ENCODE results near the gene GDA. TPM values are rescaled to one million over a fixed set of nuclear protein-coding genes. Genes with fewer than 3 reads are reported as not detected.

Gene GDA
- total RNA-seq, 1 donor from 2014 or later = not detected

DNA sequence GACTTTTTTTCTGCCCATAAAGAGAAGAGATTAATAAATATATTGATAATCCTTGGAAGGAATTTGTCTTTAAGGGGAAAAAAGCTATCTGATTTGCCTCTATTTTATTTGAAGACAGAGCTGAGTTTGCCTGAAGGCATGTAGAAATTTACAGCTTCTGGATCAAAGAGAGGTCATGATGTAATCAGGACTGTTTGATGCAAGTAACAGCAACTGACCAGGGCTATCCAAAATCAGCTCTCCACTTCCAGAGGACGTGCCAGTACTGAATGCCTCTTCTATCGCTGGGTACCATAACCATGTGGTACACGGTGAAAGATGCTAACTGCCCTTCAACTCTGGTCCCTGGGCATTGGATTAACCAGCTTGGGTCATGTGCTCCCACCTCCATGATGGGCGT is 125.2 kb downstream of the GDA start:
- intact Hi-C loops (cut with micrococcal nuclease) = loop anchor here (5.0 kb wide), 1 partner anchor 987 kb away; no protein-coding TSS in a partner anchor

DNA sequence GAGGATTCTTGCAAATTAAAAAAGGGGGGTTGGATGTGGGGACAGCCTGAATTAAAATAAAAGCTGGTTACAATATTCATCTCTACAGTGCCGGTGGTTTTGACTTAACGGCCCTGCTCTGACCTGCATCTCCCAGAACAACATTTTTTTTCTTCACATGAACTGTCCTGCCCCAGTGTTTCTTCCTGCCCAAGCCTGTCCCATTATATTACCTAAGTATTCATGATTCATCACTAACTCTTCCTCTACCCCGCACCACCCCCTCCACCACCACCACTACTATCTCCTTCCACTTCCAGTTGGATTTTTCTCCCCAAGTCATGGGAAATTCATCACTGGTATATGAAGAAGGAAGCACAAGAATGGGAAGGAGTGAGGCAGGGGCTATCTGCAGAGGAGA is 125.7 kb downstream of the GDA start:
- intact Hi-C loops (cut with micrococcal nuclease) = loop anchor here (5.0 kb wide), 1 partner anchor 988 kb away; no protein-coding TSS in a partner anchor

GRCh38 chr9:72276429-72276828 is 127.2 kb downstream of the GDA start:
- intact Hi-C loops (cut with micrococcal nuclease) = no loop called here

DNA sequence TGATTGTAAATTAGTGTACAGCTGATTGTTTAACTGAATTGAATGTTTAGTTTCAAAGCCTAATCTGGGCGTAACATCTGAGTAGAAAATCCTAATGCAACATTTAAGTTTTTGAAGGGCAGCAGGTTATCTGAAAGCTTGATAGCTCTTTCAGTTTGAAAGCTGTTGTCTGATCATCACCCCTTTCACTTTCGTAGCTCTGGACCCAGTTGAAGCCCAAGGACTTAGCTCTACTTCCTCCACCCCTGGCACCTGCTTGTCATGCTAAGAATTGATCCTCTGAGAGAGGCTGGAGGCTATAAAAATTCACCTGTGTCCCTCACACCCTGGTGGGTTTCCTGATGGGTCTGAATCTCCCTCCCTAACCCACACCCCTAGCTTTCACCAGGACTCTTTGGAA is 129.7 kb downstream of the GDA start:
- intact Hi-C loops (cut with micrococcal nuclease) = loop anchor here (1.0 kb wide), 1 partner anchor 313 kb away; no protein-coding TSS in a partner anchor

DNA sequence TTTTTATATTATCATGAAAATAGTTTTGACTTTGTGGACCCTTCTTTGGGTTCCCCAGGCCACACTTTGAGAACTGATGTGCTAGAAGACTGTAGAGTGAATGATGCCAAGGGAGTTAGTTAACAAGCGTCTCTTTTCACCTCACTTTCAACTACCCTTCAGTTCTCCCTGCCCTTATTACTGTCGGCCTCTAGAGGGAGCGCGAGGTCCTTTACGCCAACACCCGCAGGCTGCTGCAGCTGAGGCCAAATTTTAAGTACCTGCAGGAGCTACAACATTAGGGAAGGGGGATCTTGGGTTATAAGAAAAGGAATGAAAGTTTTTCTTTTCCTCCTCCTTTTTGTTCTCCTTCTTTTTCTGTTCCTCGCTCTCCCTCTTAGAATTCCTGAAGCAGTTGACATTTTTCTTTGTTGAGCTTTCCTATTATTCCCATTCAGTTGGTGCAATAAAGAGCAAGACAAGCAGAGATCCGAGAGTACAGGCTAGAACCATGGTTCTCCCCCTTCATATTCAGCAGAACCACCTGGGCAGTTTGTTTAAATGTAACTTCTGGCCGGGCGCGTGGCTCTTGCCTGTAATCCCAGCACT is 131.8 kb downstream of the GDA start:
- intact Hi-C loops (cut with micrococcal nuclease) = loop anchor here (1.0 to 5.0 kb wide), 4 partner anchors 541 to 901 kb away; no protein-coding TSS in a partner anchor

- intact Hi-C loops (cut with micrococcal nuclease) = no loop called here
These were observed 140.2 kb downstream of the GDA start for GRCh38 chr9:72289401-72289800.

GRCh38 chr9:72290311-72290710 is 141.1 kb downstream of the GDA start:
- intact Hi-C loops (cut with micrococcal nuclease) = loop anchor here (5.0 kb wide), 2 partner anchors 152 to 462 kb away; no protein-coding TSS in a partner anchor

- intact Hi-C loops (cut with micrococcal nuclease) = loop anchor here (5.0 kb wide), 2 partner anchors 151 to 461 kb away; no protein-coding TSS in a partner anchor
These were observed 142.3 kb downstream of the GDA start for GRCh38 chr9:72291576-72291975.

DNA sequence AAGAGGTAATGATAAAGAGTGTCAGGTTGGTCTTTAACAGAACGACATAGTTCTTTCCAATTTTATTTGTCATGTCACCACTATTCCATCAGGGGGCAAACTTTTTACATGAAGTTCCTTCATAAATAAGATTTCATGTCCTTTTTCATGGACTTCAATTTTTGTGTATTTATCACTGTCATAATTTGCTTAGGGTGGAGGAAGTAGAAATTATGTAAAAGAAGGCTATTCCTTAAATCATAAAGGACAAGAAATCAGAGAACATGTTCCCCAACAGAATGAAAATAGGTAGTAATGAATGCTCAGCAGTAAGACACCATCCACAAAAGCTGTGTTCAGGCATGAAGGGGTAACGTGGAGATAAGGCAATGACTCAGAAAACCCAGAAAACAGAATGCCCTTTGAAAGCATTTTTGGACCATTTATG is 143.0 kb downstream of the GDA start:
- intact Hi-C loops (cut with micrococcal nuclease) = loop anchor here (1.0 to 5.0 kb wide), 5 partner anchors 71 to 460 kb away; no protein-coding TSS in a partner anchor

DNA sequence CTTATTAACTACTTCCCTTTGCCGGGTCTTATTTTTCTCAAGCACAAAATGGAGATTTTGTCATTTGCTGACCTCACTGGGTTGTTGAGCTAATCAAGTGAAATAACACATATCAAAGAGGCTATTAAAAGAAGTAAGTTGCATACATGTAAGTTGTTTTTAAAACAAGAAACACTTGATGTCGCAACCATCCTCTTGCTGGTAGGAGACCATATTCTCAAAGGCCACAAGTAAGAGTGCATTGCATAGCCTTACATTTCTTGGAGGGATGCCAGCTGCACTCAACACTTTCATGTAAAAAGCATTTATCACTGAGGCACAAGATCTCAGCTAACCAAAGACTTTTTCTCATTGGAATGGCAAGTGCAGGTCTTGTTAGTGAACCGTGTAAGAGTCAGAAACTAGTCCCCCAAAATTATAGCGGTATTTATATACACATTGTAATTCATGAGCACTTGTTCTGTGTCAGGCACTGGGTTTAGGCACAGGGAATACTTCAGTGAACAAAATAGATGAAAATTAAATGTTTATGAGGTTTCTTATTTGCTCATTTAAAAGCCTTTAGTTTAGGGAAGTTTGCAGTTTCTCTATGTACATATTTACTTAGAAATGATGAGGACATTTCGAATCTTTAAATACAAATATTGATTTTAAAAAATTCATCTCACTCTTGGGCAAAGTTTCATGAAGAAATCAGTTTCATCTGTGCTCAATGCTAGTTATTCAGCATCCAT is 143.8 kb downstream of the GDA start:
- intact Hi-C loops (cut with micrococcal nuclease) = loop anchor here (1.0 to 5.0 kb wide), 5 partner anchors 70 to 459 kb away; no protein-coding TSS in a partner anchor

DNA sequence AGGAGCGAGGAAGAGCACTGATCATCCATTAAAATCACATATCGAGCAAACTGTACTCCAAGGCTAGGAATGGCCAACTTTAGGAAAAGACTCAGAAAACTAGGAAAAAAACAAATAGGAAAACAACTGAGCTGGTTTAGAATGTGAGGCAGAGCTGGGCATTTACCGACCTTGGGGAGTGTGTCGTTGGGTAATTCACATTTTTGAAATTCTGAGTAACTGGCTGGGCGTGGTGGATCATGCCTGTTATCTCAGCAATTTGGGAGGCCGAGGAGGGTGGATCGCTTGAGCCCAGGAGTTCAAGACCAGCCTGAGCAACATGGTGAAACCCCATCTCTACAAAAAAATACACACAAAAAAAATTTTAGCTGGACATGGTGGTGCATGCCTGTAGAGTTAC is 145.7 kb downstream of the GDA start:
- intact Hi-C loops (cut with micrococcal nuclease) = loop anchor here (5.0 kb wide), 2 partner anchors 147 to 457 kb away; no protein-coding TSS in a partner anchor

DNA sequence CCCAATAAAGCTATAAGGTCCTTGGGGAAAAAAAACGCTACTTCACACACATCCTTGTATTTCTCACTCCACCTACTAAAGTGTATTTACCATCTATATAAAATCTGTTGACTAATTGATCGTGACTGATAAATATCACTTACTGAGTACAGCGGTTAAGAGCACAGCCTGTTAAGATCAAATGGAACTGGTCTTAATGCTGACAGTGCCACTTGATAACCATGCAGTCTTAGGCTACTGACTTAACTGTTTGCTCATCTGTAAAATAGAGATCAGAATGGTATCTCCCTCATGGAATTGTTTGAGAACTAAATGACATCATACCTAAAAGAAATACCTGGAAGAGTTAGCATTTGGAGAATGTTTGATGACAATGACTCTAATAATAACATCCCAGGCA is 148.3 kb downstream of the GDA start:
- intact Hi-C loops (cut with micrococcal nuclease) = no loop called here

DNA sequence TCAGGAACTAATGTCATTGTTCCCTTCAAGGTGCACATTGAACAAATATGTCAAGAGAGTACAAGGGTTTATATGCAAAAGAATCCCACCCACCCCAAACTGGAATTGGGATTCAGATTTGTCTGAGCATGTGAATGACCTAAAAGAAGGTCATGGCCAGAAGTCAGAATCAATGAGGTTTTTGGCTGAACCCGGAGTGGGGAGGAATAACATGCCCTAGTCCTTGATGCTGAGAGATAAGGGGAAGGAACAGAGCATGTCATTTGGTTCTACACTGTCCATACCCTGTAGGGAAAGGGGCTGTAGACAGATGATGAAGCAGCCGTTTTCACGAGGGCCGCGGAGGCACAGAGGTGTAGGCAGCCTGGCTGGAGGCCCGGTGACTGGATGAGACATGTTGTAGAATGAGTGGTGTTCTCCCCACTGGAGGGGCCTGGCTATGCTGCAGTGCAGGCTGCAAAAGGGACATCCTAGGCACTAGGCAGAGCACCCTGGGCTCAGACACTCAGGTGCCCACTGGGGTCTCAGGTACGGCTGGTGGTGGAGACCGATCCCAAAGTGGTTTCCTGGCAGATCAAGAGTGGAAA is 149.9 kb downstream of the GDA start:
- intact Hi-C loops (cut with micrococcal nuclease) = no loop called here

- intact Hi-C loops (cut with micrococcal nuclease) = loop anchor here (2.0 kb wide), 1 partner anchor 62 kb away; no protein-coding TSS in a partner anchor
These were observed 151.6 kb downstream of the GDA start for GRCh38 chr9:72300873-72301272.

Other genes starting within 250 kb of the GDA start
- 27.5 and 29.0 TPM in 2 replicates for gene ABHD17B, start 238.2 kb upstream of the GDA start, total RNA-seq
- gene C9orf85, start 237.8 kb upstream of the GDA start, total RNA-seq = 9.2 and 10.7 TPM in 2 replicates
- gene C9orf57, start 88.8 kb upstream of the GDA start, total RNA-seq = not detected in 2 replicates
- 111 and 125 TPM in 2 replicates for gene ZFAND5, start 215.8 kb downstream of the GDA start, total RNA-seq

All from T-helper 1 cell treated with Interleukin-12 subunit alpha and Interleukin-12 subunit beta and Interleukin-4 antibody, amounts not matched to agents 30 ng/mL and 1 ng/mL, for 36 hours (primary cell).